ENCODE data around the gene ABCA12. TPM values are rescaled to one million over a fixed set of nuclear protein-coding genes. Genes with fewer than 3 reads are reported as not detected.
A peak's percentile ranks its signal among the peaks of the same experiment; 100 is the strongest.

ABCA12 gene
- total and polyA plus RNA-seq, 2 of the 8 experiments (the other 6 are each of a cell fraction or from before 2014, with no cell fraction given) = not detected

- Histone ChIP-seq H3K9ac (replicated peaks in 1 of 4; ENCODE audit: extremely low read depth in 1 of 4, low read depth in 3 of 4, low read length in 3 of 4) (no peak overlapping the region), H2BK15ac (ENCODE audit: low read length) (no peak overlapping the region), H2BK120ac (replicated peaks; ENCODE audit: low read depth, low read length) (no peak overlapping the region), H4K91ac (replicated peaks; ENCODE audit: insufficient read length, low read length) (no peak overlapping the region), H3K4me3 (ENCODE audit: extremely low read depth in 1 of 4, insufficient read depth in 2 of 4, low read depth in 3 of 4, low read length in 4 of 4) (no peak overlapping the region), H2BK12ac (ENCODE audit: low read depth, low read length) (no peak overlapping the region), H3K27ac (ENCODE audit: low read depth, low read length) (no peak overlapping the region), H3K79me2 (ENCODE audit: control insufficient read depth in 1 of 2, insufficient read depth in 2 of 2, low read length in 2 of 2) (no peaks in the 10 kb centered on the region), H4K5ac (ENCODE audit: insufficient read length, low read depth, low read length) (no peak overlapping the region), H2AFZ (ENCODE audit: low read length) (0 out of 2 replicates have a peak overlapping the region, but pooled peaks have one; percentile 71), H2BK5ac (ENCODE audit: low read depth, low read length) (no peak overlapping the region), H3K14ac (ENCODE audit: insufficient read length) (no peak overlapping the region), H3K9me3 (ENCODE audit: insufficient read depth in 2 of 2, low read depth in 1 of 2, low read length in 1 of 2) (no peaks in the 10 kb centered on the region), H3K4ac (replicated peaks; ENCODE audit: insufficient read length, low read depth, low read length) (no peak overlapping the region), H3K79me1 (ENCODE audit: low read depth, low read length) (no peaks in the 10 kb centered on the region), H3K56ac (replicated peaks; ENCODE audit: insufficient read length, low read depth, low read length) (no peak overlapping the region), H2AK5ac (ENCODE audit: low read depth, low read length) (no peak overlapping the region), H3K23ac (ENCODE audit: insufficient read length) (no peak overlapping the region), H3K36me3 (ENCODE audit: control insufficient read depth in 2 of 4, insufficient read depth in 4 of 4, low read length in 3 of 4) (no peaks in the 10 kb centered on the region), H2BK20ac (ENCODE audit: low read length) (no peak overlapping the region), H3K23me2 (ENCODE audit: low read depth, low read length) (no peaks in the 10 kb centered on the region), H3K4me2 (ENCODE audit: insufficient read depth in 1 of 2, low read depth in 2 of 2, low read length in 2 of 2) (no peak overlapping the region), H4K8ac (ENCODE audit: extremely low read depth, insufficient read depth, low read length) (no peak overlapping the region), H3K18ac (ENCODE audit: extremely low read depth, low read length) (no peak overlapping the region), H3K4me1 (replicated peaks in 1 of 4; ENCODE audit: control insufficient read depth in 3 of 4, insufficient read depth in 4 of 4, low read length in 3 of 4) (no peaks in the 10 kb centered on the region), H4K20me1 (replicated peaks in 1 of 2; ENCODE audit: control insufficient read depth in 1 of 2, insufficient read depth in 2 of 2, low read length in 2 of 2) (no peaks in the 10 kb centered on the region), H3K27me3 (replicated peaks in 1 of 4; ENCODE audit: control insufficient read depth in 3 of 4, extremely low read depth in 1 of 4, insufficient read depth in 3 of 4, low read length in 3 of 4) (no peaks in the 10 kb centered on the region)
- POLR2A ChIA-PET (ENCODE audit: partially characterized antibody) = no interaction called here
- DNase-seq (ENCODE audit: low read depth in 1 of 2, low spot score in 2 of 2) (no peak), FAIRE-seq (no peak)
- CTCF ChIA-PET (ENCODE audit: partially characterized antibody) = no interaction called here
- whole genome bisulfite sequencing, 2 experiments (ENCODE audit: extremely low coverage in 1 of 2, insufficient coverage in 1 of 2, insufficient read length in 1 of 2, insufficient replicate concordance in 2 of 2, low coverage in 1 of 2, low lambda C conversion rate in 2 of 2, missing lambda C conversion rate in 1 of 2) = 88% methylated on average over 6 of the region's 6 CpGs; no CpG with 5 or more reads in 1 of the 2 experiments
- TF ChIP-seq CTBP2 (IDR thresholded peaks at IDR 0.05; ENCODE audit: borderline replicate concordance, insufficient read depth, insufficient read length, low read length) (no peak), JUN (IDR thresholded peaks at IDR 0.05; ENCODE audit: low read depth, low read length) (no peak), CBX5 (IDR thresholded peaks at IDR 0.05; ENCODE audit: low read depth, low read length) (no peak), GABPA (IDR thresholded peaks at IDR 0.05; ENCODE audit: borderline replicate concordance, insufficient read depth, low read length) (no peak), NANOG (IDR thresholded peaks at IDR 0.05; ENCODE audit: insufficient read depth, low read depth, low read length, poor library complexity, severe bottlenecking) (no peak), KDM5A (IDR thresholded peaks at IDR 0.05; ENCODE audit: low read length) (no peak), HDAC6 (IDR thresholded peaks at IDR 0.05; ENCODE audit: low read depth, low read length) (no peak), EZH2 (IDR thresholded peaks at IDR 0.05; ENCODE audit: low read depth, low read length, severe bottlenecking) (no peak), ATF3 (IDR thresholded peaks at IDR 0.05; ENCODE audit: insufficient read depth, low read depth, low read length) (no peak)
- TF ChIP-seq, protein P1, sequence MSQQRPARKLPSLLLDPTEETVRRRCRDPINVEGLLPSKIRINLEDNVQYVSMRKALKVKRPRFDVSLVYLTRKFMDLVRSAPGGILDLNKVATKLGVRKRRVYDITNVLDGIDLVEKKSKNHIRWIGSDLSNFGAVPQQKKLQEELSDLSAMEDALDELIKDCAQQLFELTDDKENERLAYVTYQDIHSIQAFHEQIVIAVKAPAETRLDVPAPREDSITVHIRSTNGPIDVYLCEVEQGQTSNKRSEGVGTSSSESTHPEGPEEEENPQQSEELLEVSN (IDR thresholded peaks at IDR 0.05) = no peak
Observed at GRCh38 chr2:215137741-215138340, 585 bp downstream of the ABCA12 start.
